Renal cortical epithelial cell (primary cell): ENCODE measurements around the gene IER5L. TPM values are rescaled to one million over a fixed set of nuclear protein-coding genes. Genes with fewer than 3 reads are reported as not detected.
"Not testable (repeated sequence)": the region's sequence is repeated elsewhere in the genome, so short reads cannot be mapped to it uniquely, and the experiment has no call there.

Experiments used
- DNase-seq: peaks from one replicate; pipeline ENCODE4 v3.0.0-alpha.2; 2011; ENCODE audit warnings: low read depth
- total RNA-seq: library from RNA; depleted of rRNA; stranded (reverse); fragments of >200 nt; gene quantifications from 2 replicates; pipeline ENCODE4 v1.2.3, GENCODE V29; 2014

IER5L gene
- total RNA-seq, 1 donor from 2014 or later = 40.6 TPM

DNA sequence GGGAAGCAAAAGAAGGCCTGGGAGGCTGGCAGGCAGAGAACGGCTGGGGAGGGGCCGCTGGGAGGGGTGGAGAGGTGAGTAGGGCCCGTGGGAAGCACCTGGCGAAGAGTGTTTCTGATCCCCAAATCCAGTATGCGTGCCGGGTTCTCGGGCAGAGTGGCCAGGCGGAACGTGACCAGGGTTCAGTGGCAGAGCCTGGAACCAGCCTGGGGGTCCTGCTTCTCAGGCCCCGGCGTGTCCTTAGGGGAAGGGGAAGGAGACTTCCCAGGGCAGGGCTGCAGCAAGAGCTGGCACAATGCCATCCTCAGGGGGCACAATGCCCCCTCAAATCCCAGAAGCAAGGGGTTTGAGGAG, 25.5 kb upstream of the IER5L start:
- DNase-seq = no peak

DNA sequence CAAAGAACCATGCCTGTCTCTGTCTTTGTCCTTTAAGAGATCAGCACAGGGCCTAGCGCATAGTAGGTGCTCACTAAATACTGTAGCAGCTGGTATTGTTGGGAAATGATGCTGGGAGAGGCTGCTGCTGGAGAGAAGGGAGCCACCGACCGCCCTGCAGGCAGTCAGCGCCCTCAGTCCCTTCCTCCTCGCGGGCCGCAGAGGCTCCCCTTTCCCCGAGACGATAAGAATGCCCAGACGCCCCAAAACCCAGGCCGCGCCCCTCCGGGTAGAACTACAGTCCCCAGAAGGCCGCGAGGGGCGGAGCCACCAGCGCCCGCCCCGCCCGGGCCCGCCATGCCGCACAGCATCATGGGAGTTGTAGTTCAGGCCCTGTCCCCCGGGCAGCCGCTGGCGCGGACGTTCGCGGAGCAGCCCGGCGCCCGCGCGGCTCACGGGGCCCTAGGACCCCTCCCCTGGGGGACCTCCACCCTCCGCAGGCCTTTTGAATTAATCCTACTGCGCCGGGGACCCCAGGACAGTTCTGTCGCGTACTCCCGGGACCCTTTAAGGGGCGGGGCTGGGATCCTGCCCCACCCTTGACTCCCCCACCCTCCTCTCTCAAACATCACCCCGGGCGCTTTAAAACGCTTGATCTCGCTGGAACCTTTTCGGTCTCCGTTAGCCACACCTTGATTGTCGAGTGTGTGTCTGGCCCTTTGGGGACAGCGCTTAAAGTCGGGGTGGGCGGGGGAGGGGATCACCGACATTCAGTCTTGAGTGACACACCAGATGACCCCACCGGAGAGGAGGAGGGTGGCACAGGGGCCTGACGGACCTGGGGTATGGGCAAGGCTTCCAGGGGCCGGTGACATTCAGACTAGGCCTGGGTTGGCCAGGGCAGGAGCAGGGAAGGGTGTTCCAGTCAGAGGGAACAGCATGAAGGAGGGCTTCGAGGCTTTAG, 24.8 kb upstream of the IER5L start:
- no peak for DNase-seq

DNA sequence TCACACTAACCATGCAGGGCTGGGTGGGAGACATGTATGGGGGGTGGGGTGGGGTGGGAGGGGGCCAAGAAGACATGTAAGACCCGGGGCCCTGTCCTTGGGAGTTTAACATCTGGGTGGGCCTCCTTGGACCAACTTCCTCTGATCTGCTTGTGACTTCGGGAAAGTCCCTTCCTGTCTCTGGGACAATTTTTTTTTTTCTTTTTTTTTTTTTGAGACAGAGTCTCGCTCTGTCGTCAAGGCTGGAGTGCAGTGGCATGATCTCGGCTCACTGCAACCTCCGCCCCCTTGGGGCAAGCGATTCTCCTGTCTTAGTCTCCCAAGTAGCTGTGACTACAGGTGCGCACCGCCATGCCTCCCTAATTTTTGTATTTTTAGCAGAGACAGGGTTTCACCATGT, 23.8 kb upstream of the IER5L start:
- DNase-seq = no peak

DNA sequence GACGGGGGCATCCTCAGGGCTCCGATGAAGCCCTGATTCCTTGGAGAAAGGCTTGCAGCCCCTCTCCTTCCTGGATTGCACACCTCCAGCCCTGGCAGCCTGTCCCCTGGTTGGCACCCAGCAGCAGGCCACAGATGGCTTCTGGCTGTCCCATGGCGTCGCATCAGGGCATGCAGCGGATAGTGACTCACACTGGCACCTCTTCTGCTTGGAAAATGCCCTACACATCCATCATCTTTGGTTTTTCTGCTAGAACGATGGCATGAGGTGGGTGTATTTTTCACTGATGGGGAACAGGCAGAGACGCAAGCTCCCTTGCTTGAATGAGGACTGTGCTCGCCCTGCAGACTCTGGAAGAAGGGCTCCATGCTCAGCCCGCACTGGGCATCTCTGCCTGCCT, 23.2 kb upstream of the IER5L start:
- no peak for DNase-seq

DNA sequence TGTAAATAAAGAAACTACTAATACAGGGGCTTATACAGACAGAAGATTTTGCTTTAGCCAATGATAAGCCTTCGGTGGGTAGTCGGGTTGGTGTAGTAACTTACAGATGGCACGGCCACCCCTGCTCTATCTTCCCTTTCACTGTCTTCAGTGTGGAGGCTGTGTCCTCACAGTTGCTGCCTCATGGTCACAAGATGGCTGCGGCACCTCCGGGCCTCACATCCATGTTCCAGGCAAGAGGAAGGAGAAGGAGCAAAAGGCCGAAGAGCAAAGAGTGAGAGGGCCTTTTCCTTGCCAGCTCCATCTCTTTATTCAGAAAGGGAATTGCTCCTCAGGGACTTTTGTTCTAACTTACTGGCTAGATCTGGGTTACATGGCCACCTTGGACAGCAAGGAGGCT, 22.2 kb upstream of the IER5L start:
- no peak for DNase-seq

DNA sequence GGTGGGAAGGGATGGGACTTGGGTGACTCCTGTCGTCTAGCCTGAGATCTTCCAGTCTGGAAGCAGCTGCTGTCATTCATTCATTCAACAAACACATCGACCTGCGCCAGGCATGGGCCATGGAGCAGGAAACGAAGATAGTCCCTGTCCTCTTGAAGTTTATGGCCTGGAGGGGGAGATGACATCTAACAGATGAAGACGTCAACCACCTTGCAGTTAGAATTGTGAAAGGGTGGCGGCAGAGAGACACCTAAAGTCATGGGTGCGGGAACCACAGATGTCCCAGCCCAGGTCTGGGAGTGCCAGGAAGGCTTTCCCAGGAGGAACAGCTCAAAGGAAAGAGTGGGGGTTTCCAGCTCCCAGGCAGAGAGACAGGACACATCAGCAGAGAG, 21.0 kb upstream of the IER5L start:
- no peak for DNase-seq

DNA sequence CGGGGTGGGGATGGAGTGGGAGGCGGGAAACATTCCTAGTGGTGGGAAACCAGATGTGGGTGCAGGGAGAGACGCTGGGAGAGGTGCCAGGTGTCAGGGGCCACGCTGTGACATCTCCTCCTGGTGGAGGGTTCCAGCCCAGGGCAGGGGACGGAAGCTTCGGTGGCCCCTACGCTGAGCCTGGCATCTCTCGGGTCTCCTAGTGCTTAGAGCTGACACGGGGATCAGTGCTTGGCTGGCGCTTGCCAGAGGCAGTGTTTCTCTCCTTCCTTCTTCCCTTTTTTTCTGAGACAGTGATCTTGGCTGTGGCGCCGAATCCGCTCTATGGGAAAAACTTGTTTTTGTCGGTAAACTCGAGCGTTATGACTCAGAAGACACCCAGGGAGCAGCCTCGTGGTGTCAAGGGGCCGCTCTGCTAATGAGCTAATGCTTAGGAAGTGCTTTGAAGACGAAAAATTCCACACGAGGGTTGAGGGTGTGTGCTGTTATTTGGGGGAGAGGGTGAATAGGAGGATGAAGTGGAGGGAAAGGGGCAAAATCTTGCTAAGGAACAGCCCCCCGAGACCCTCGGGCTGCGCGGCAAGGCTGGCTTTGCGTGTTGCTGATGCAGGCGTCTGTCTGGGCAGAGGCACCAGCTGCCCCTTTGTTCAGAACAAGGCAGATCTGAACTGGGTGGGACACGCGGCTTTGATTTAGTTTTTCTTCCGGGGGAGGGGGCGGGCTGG, 20.4 kb upstream of the IER5L start:
- DNase-seq = peak; percentile 70

DNA sequence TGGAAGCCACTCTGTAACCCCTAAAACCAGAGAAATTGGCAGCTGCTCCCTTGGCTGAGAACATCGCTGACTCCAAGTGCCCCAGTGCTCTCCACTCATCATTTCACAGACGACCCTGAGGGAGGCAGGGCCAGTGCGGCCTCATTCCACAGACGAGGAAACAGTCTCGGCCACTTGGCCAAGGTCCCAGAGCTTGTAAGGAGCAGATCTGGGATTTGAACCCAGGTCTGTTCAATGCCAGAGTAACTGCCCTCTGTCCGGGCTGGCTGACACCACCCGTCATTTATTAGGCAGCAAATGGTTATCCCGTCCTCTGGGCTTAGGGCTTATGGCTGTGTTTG, 19.9 kb upstream of the IER5L start:
- no peak for DNase-seq

DNA sequence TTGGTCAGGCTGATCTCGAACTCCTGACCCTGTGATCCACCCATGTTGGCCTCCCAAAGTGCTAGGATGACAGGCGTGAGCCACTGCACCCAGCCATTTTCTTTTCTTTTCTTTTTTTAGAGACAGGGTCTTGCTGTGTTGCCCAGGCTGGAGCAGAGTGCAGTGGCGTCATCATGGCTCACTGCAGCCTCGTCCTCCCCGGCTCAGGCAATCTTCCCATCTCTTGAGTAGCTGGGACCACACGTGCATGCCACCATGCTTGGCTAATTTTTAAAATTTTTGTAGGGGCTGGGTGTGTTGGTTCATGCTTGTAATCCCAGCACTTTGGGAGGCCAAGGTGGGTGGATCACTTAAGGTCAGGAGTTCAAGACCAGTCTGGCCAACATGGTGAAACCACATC, 19.0 kb upstream of the IER5L start:
- not testable (repeated sequence) for DNase-seq

DNA sequence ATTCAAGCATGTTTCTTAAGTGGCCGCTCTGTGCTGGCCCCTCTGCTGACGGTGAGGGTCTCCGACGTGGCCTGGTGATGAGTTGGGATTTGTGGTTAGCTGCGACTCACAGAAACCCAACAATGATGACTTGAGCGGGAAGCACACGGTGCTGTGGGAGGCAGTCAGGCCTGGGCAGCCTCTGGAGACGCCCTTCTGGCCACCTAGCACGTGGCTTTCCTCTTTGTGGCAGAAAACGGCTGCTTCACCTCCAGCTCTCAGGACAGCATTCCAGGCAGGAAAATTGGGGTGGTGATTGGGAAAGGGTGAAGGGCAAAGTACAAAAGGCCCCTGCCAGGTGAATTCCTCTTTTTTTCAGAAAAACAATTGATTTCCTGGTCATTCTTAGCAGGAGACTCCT, 17.5 kb upstream of the IER5L start:
- DNase-seq = no peak

DNA sequence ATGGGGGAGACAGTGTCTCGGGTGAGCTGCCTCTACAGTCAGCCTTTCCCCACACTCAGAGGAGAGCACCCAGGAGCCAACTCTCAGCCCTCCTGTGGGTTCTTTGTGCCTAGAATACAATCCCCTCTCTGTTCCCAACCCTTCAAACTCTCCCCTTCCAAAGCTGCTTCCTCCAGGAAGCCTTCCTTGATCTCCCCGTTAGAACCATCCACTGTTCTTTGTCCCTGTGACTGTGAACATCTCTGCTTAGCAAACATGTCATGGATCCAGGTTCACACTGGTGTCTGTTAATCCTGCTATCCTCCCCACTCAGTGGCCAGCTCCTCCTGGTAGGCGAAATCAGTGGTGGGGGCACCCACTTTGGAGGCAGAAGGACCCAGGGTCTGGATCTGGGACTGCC, 16.2 kb upstream of the IER5L start:
- no peak for DNase-seq

DNA sequence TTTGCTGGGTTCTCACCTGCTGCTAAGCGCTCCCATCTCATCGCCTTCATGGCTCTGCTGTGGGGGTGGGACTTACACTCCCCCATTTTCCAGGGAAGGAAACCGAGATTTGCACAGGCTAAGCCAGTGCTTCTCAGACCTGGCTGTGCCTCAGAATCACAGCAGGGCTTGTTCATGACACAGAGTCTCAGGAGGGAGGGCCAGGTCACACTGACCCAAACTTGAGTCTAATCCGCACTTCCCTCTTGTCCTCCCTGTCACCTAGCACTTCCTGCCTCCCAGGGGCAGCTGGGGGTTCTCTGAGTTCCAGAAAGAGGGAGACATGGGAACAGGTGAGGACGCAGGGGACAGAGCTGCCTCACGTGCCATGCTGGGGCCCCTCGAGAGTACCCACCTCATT, 15.6 kb upstream of the IER5L start:
- DNase-seq = no peak

DNA sequence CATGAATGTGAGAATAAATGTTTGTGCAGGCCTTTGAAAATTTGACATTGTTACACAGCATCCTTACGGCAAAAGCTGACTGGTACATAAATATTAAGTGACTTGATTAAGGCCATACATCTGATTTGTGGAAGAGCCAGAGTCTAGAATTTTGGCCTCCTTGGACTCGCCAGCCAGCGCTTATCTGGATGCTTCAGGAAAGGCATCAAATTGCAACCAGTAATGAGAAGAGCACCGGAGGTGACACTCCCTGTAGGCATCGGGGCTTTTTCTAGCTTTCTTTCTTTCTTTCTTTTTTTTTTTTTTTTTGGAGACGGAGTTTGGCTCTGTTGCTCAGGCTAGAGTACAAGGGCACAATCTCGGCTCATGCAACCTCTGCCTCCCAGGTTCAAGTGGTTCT, 13.2 kb upstream of the IER5L start:
- DNase-seq = no peak

DNA sequence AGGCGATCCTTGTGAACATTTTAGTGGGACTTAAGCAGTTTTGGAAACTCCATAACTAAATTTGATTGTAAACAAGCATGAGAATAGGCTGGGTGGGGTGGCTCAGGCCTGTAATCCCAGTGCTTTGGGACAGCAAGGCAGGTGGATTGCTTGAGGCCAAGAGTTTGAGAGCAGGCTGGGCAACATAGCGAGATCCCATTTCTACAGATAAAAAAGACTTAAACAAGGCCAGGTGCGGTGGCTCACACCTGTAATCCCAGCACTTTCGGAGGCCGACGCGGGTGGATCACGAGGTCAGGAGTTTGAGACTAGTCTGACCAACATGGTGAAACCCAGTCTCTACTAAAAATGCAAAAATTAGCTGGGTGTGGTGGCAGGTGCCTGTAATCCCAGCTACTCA, 11.9 kb upstream of the IER5L start:
- DNase-seq = not testable (repeated sequence)

DNA sequence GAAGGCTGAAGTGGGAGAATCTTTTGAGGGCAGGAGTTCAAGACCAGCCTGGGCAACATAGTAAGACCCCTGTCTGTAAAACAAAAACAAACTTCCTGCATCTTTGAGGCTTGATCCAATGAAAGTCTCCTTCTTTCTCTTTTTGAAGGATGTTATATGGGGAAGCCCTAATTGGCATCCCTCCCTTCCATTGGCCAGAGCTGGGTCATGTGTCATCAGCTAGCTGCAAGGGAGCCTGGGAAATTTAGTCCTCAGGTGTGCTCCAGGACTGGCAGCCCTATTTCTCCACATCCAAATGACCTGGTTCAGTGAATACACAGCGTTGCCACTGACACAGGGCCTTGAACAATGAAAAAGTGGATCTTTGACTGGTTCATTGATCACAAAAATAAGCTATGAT, 9.0 kb upstream of the IER5L start:
- no peak for DNase-seq

DNA sequence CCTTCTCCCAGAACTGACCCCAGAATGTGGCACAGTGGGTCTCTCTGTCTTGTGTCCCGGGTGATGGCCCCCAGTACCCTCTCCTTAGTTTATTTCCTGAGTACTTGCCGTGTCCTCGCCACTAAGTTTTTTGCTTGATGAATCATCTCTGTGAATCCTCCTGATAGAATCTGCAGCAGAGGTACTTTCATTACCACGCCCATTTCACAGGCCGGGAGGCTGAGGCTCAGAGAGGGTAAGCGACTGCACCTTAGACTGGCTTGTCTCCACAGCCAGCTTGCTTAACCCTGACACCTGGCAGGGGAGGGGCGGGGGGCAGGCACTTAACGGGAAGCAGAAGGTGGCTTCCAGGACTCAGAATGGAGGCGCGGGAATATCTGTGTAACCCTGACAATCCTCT, 7.9 kb upstream of the IER5L start:
- DNase-seq = no peak

DNA sequence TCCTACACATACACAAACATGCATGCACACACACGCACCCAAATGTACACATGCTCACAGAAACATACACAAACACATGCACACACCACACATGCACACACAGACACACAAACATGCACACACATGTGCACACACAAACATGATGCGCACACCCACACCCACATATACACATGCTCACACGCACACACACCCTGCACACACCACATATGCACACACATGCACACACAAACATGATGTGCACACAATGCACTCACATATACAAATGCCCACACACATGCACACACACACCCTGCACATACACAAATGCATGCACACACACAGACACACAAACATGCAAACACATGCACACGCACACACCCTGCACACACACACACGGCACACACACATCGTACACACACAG, 7.3 kb upstream of the IER5L start:
- DNase-seq = no peak

DNA sequence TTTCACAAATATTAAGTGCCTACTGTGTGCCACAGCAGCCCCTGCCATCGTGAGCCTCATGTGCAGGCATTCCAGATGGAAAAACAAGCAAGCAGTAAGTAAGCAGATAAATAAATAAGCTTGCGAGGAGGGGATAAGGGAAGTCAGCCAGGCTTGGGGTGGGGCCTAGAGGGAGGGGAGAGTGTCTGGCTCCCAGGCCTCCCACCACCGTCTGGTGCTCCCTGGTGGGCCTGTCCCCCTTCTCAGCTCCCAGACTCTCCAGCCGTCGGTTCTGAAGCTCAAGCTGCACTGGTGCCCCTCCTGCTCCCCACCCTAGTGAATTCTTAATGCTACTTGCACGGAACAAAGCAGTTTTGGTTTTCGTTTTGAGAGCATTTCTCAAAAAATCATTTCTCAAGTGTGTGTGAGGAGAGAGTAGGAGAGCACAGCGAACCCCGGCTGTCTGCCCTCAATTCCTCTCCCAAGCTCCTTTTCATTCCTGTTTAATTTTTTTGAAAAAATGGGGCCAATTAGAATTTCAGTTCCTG, 6.6 kb upstream of the IER5L start:
- DNase-seq = no peak

DNA sequence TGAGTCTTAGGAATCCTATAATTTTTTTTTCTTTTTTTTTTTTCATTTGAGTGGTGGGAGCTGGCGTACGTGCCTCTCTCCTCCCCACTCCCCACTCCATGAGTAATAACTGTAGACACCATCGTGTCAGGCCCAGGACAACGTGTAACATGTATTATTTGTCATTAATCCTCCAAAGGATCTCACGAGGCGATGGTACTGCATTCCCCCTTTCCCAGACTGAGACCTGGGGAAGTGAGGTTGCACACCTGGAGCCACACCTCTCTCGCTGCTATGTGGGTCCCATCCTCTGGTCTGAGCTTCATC, 6.1 kb upstream of the IER5L start:
- DNase-seq = no peak

DNA sequence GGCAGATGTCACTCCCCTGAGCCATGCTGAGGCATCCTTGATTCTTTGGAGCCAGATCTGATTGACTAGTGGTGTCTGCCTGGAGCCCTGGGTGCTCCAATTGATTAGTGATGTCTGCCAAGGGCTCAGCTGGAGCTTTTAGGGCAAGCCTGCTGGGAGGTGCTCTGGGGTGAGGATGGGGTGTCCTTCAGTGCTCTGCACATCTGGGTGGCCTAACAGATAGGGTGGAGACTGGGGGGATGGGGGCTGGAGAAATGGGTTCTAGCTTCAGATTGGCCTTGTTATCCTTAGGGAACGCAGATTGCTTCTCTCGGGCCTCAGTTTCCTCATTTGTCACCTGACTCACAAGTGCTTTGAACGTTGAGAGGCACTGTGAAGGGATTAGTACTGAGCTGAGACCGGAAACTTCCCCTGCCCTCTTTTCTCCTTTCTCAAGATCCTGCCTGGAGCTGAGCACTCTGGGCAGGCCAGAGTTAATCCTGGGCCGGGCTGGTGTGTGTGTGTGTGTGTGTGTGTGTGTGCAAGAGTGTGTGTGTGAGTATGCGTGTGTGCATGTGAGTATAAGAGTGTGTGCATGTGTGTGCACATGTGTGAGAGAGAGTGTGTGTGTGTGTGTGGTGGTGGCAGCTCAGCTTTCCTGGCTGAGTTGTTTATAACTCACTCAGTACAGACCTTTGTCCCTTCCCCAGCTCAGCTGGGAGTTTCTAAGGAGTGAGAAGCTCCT, 5.6 kb upstream of the IER5L start:
- DNase-seq = peak; percentile 58

DNA sequence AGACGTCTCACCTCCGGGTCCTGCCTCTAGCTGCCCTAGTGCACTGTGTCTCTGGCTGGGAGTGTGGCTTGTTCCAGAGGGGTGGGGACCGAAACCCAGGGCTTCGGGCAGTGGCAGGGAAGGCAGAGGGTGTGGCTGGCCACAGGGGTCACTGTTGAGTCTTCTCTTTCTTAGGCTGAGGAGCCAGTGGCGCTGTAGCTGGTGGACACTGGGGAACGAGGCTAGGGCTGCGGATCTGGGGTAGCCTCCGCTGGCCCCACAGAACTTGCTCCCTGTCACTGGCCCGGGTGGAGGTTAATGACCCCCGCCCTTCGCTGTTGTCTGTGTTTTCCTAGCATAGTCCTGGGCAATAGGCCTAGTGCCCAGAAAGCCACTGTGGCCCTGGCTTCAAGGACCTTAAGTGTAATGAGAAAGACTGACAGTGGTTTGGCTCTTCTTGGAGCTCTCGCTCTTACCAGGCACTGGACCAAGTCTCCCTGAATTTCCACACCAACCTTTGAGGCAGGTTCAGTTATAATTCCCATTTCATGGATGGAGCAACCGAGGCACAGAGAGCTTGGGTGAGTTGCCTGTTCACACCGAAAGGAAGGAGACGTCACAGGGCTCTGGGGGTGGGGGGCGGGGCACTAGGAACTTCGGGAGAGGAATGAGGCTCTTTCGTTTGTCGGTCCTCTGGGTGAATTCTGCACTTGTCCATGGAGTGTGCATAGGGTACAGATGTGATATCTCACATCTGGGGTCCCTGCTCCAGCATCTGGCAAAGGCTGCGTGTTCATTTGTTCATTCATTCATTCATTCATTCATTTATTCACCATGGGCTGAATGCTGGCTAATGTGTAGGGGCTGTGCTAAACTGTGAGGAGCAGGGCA, 4.8 kb upstream of the IER5L start:
- no peak for DNase-seq

DNA sequence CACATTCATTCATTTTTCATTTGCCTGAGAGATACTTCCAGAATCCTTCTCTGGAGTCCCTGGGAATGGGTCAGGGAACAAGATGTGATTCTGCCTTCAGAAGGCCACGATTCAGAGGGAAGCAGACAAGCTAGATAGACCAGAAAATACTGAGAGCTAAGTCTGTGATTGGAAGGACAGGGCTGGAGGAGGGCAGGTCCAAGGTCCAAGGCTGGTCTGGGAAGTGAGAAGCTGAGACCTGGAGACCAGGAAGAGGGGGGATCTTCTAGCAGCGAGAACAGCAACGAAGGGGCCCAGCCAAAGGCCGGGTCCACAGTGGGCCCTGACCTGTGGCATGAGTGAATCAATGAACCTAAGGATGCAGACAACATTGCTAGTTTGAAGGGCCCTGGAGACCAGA, 4.1 kb upstream of the IER5L start:
- no peak for DNase-seq
